GM19452 (cell line): ENCODE results near the gene PNPLA5.

Experiments used
- ATAC-seq: cut with Tn5 transposase; IDR thresholded peaks from one replicate; pipeline ENCODE4 v1.9.1; 2021; ENCODE audit not compliant: unreplicated experiment

Gene PNPLA5

GRCh38 chr22:43857367-43857766 lies 34.4 kb downstream of the PNPLA5 start:
- ATAC-seq: no peak

DNA sequence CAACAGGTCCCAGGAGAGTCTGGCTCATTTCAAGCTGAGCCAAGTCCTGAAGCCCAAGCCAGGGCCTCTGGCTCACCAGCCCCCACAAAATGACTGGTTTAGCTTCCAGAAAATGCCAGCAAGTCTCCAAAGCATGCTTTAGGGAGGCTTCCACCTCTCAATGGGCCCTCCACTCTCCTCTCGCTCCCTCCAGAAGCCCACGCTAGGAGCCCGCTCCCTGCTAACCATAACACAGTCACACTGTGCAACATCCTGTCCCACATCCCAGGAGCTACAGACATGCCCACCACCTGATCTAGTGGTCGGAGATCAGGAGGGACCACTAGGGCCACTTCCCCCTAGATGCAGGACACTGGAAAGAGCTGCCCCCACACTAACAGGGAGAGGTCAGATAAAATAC lies 36.4 kb downstream of the PNPLA5 start:
- no peak for ATAC-seq

- ATAC-seq: no peak
These were observed 37.0 kb downstream of the PNPLA5 start for GRCh38 chr22:43854786-43855271.

DNA sequence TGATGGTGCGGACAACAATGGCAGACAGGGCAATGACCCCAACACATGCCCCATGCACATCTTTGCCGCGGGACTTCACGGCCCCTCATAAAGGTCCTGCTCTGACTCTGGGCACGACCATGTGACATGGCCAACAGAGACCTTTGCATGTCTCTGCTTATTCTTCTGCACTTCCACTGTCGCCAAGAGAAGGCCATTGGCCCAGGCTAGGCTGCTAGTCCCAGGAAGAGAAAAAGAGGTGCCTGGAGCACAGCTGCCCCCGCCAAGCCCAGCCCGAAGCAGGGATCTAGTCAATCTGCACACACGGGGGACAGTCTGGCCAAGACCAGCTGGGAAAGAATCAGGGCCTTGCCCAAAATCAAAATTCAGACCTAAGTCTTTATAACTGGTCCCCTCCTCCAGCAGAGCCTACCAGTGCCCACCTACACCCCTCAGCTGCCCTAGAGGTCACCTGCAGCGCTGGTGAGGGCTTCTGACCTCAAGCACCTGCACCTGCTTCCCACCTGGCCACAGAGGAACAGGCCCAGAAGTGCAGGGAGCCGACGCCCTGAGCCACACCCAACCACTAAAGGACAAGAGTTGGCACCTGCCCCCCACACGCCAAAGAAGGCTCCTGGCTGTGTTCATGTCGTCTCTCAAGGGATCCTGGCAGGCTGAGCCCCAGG lies 37.6 kb downstream of the PNPLA5 start:
- ATAC-seq: no peak

GRCh38 chr22:43853328-43853931 lies 38.4 kb downstream of the PNPLA5 start:
- no peak for ATAC-seq

GRCh38 chr22:43852573-43853327 lies 39.1 kb downstream of the PNPLA5 start:
- no peak for ATAC-seq

GRCh38 chr22:43851979-43852307 lies 39.9 kb downstream of the PNPLA5 start:
- no peak for ATAC-seq

DNA sequence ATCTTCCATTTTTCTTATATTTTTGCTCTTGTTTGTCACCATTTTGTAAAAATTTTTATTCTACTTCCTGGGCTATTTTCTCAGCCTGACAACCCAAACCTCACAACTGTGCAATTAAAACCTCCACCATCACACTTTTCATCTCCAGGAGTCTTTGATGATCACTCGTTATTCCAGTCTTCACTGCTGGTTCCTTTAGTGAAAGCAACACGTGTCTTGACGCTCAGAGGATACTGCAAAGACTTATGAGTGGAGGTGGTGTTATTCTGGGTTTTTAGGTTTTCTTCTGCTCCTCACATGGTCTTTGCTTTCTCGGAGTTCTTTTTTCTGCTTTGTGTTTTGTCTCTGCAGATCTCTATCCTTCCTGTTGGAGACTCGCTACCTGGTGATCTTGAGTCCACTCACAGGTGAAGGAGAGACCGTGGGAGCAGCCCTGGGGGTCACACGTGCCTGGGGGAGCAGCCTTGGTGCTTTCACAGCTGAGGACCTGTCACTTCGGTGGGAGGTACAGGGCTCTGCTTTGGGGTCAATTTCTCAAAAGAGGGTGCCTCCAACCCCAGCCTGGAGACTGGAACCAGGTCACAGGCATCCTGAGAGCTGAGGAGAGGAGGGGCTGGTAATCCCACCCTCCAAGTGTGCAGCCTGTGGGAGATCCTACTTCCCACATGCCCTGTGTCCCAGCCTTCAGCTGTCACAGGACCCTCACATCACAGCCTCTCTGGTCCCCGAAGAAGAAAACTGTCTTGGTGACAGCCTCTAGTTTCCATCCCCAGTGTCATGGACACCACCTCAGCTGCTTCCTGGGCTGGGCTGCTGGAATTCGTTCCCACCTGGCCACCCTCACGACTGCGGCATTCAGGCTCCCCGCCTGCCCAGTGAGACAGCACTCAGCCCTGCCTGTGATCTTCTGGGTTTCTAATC lies 40.5 kb downstream of the PNPLA5 start:
- ATAC-seq: no peak

- no peak for ATAC-seq
These were observed 41.3 kb downstream of the PNPLA5 start for GRCh38 chr22:43850529-43850928.

DNA sequence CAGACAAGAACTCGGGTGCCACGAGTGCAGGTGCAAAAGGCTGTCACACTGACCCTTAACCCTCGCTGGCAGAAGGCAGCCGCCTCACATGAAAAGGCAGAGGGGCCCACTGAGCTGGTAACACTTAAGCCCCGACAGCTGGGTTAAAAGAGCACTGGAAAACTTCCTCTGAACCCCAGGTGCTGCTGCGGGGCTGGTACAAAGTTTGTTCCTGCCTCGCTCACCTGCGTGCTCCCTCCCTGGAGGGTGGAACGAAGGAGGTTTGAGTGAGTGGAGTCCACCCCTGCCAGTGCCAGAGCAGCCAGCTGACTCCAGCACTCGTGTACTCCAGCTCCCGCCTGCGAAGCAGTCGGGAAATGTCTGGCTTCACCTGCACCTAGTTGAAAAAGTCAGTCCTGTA lies 42.1 kb downstream of the PNPLA5 start:
- no peak for ATAC-seq

DNA sequence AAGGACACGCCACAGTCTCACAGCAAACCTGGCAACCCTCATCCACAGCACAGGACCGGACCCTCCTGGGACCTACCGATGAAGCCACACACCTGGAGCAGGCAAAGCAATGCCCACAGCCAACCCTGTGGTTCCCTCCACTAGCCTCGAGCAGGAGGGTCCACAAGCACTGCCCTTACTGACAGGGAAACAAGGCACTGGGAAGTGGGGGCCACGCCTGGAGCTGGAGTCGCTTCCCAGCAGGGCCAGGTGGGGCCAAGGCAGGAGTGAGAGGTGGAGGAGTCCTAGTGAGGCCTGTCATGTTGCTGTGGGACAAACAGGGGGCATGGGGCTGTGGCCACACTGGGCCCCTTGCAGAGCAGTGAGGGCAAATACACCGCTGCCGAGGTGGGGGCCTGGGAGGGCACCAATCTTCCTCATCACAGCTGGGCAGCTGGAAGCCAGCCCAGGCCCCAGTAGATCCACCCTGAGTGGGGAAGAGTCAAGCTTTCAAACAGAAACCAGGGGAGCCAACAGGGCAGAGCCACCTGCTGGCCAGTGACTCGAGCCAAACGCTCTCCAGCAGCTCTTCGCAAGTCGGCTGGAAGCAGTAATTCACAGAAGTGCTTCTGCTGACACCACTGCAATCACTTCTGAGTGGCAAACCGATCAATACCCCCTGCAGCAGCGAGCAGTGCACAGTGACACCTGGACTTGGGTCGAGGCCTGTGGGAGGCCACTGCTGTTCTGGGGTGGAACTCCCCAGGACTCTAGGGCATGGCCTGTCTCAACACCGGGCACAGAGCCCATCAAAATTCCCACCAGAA lies 43.2 kb downstream of the PNPLA5 start:
- ATAC-seq: no peak

DNA sequence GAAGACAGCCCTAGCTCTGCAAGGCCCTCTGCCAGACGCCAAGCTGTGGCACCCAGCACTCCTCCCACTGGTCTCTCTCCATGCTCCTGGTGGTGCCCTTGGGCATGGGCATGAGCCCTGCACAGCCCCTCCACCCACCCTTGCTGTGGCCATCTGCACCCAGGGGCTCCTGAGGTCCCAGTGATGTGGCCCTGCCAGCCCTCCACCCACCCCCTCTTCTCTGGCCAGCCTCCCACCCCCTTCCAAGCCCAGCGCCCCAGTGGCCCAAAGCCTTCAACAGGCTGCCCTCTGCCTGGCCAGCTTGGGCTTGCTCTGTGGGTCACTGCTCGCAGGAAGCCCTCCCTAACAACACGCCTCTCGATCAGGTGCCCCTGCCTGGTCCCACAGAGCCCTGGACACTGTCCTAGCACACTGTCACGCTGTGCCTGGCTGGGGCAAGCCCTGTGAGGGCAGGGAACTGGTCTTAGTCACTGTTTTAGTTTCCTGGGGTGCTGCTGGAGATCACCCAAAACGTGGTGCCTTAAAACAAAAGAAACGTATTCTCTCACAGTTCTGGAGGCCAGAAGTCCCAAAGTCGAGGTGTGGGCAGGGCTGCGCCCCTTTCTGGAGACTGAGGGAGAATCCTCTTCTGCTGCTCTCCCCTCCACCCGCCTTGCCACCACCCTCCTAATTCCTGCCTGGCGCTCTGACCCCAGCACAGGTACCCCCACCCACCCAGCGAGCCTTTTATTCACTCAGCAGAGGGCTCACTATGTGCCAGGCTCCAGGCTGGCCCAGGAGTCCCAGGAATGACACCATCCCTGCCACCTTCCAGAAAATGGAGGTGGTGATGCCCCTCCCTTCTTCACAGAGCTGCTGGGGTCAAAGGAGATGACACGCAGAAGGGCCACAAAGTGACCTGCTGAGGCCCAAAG lies 44.2 kb downstream of the PNPLA5 start:
- ATAC-seq: no peak

- no peak for ATAC-seq
These were observed 44.8 kb downstream of the PNPLA5 start for GRCh38 chr22:43846966-43847365.

DNA sequence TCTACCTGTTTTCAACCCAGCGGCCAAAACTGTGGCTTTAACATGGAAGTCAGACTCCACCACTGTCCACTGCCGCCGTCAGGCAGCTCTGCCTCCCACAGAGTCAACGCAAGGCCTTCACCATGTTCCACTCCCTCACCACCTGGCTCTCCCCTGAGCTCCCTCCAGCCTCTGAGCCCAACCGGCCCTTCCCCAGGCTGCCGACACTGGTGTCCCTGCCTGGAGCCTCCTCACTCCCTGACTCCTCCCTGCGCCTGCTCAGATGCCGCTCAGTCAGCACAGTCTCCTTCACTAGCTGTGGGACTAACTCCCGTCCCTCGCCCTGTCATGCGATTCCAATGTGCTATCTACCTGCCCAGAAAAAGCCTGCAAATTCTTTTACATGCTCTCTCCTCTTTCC lies 45.8 kb downstream of the PNPLA5 start:
- ATAC-seq: no peak

DNA sequence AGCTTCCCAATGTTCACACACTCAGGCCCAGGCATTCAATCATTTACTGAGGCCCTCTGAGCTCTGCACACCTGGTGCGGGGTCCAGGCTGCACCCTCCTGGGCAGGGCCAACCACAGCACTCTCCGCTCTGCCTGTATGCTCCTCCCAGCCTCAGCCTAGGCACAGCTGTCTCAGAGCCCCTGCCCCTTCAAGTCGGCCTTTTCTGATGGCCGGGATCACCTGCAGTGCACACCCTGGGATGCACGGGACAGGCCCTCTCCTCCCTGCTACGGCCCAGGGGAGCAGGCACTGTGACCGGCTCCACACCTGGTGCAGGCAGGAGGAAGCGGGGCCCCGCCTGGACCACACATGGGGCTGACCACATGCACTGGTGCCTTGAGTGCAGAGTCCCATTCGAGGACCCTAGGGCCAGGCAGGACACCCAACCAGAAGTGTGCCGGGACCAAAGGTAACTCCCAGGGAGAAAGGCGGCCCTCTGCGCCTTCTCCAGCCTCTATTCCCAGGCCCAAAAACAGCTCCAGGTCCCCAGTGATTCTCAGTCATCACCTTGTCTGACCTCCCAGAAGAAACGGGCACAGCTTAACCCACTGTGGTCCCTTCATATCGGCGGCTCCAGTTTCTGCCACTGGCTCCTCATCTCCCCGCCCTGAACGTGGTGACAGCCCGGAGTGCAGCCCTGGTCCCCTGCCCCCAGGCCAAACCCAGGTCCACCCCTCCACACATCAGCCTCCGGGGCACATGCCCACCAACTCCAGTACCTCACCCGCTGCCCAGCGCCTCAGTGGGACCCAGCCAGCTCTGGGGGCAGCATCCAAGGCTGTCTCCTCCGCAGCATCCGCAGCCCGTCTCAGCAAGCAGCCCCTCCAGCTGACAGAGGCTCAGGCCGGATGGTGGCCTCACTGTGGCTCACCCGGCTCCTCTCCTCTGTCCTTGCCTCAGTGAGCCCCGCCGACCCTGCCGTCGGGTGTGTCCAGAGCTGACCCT lies 47.0 kb downstream of the PNPLA5 start:
- ATAC-seq: no peak

DNA sequence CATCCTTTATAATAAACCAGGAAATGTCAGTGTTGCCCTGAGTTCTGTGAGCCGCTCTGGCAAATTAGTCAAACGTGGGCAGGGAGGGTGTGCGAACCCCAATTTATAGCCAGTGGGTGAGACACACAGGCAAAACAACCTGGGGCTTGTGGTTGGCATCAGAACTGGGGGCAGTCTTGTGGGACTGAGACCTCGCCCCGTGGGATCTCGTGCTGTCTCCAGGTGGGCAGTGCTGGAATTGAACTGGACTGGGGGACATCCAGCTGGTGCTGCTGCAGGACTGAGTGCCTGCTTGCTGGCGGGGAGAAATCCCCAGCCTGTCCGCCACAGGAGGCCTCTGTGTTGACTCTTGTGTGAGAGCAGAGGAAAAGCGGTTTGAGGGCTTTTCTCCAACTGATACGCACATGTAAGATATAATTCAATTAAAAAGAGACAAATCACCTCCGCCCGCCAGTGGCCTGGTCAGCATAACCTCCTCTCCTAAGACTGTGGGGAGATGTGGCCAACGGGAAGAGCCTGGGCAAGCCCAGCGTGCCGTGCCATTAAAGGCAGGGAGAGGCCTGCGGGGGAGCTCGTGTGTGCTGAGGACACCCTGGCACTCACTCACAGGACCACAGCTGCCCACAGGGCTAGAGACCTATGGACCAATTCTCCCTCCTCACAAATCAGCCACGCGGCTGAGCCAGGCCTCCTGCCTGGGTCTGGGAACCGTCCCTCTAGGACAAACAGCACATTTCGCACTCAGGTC lies 47.9 kb downstream of the PNPLA5 start:
- no peak for ATAC-seq

GRCh38 chr22:43841742-43842141 lies 50.1 kb downstream of the PNPLA5 start:
- ATAC-seq: no peak
